Erythroblast (primary cell): ENCODE results near the gene NPR3.
A peak's percentile ranks its signal among the peaks of the same experiment; 100 is the strongest.
"Not testable (repeated sequence)": the region's sequence is repeated elsewhere in the genome, so short reads cannot be mapped to it uniquely, and the experiment has no call there.

Experiments used
- DNase-seq, 2 experiments: peaks; one replicate each; lab custom pipeline; 2025; lab: John Stamatoyannopoulos, UW
- GATA1 ChIP-seq: IDR thresholded peaks from 2 replicates; pipeline ENCODE4 v1.6.1; 2011; ENCODE audit warnings: low read depth, mild to moderate bottlenecking, control low read depth, low read length, moderate library complexity
- POLR2A ChIP-seq: IDR thresholded peaks from 2 replicates; pipeline ENCODE4 v1.6.1; 2011; ENCODE audit warnings: mild to moderate bottlenecking, low read length

Gene NPR3

GRCh38 chr5:32790411-32790951 lies 79.4 kb downstream of the NPR3 start:
- no peak for DNase-seq
- TF ChIP-seq POLR2A (no peak), GATA1 (no peak)

DNA sequence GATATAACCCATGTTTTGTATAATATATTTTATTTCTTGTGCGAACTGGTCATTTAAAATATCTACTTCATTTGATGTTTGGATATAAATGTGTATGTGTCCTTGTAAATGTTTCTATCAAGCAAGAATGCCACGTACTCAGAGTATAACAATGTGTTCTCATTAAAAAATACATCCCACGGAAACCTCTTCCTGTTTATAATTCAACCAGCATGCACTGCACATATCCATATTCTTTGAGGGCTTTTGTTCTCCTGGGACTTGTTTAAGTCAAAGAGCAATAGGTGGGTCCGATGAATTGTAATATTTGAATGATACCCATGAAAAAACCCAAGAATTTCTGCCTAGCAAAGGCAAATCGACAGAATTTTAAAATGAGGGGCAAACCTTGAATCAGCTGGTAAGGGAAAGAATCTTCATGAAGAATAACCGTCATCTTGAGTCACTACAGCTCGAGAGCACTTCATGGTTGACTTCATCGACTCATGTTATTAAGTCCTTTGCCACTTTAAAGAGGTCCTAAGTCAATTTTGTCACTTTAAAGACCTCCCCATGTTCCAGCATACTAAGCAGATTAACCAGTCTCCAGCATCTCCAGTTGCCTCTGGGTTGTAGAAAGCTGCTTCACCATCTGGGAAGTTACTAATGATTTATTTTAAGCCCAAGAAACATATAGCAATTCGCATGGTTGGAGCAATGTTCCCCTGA lies 80.6 kb downstream of the NPR3 start:
- no peak for DNase-seq
- no peak for TF ChIP-seq GATA1

- TF ChIP-seq POLR2A (no peak), GATA1 (no peak)
- DNase-seq = peak in 1 of 2 experiments; percentile 10
Observed at GRCh38 chr5:32794086-32794485, 83.0 kb downstream of the NPR3 start.

- no peak for DNase-seq
- no peak for TF ChIP-seq GATA1
- TF ChIP-seq POLR2A = no peak
Observed at GRCh38 chr5:32802764-32803163, 91.6 kb downstream of the NPR3 start.

DNA sequence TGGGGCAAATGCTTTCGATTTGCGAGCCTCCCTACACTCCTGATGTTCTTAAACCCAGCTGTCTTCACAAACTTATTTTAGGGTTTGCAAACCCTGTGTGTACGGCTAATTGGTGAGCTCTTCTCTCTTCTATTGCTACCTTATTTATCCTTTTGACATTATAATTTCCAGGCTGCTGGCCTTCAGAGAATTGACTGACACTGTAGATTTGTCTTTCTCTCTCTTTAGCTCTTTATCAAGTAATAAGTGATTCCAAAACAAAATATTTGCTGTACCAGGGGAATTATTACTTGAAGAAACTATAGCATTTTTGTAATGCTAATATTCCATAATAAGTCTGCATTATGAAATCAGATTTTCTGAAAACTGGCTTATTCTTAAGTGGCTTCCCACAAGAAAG lies 92.5 kb downstream of the NPR3 start:
- TF ChIP-seq POLR2A = no peak
- no peak for TF ChIP-seq GATA1
- no peak for DNase-seq

DNA sequence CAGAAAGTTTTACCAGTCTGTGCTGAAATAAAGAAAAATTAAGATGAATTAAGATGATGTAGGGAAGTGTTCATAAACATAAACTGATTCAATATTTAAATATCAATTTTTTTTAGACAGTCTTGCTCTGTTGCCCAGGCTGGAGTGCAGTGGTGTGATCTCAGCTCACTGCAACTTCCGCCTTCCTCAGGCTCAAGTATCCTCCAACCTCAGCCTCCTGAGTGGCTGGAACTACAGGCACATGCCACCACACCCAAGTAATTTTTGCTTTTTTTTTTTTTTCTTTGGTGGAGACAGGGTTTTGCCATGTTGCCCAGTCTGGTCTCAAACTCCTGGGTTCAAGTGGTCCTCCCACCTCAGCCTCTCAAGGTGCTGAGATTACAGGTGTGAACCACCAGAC lies 94.3 kb downstream of the NPR3 start:
- DNase-seq = not testable (repeated sequence)

- no peak for DNase-seq
- TF ChIP-seq GATA1 (no peak), POLR2A (no peak)
Observed at GRCh38 chr5:32805971-32806638, 95.0 kb downstream of the NPR3 start.

DNA sequence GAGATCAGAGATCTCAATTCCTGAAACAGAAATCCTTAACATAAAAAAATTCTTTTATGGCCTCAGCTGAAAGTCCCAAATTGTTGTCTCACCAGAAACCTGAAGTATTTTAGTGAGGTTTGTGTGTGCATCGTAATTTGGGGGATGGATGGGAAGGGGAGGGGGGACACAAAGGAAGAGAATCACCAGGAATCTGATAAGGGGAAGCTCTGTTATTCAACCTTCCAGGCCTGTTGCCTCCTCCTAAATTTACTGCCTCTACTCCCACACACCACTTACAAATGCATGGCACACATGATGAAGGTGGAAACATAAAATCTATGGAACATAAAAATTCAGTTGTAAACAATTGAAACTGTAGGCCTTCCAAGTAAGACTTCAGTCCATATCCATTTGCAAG lies 97.7 kb downstream of the NPR3 start:
- TF ChIP-seq GATA1 = no peak
- no peak for TF ChIP-seq POLR2A
- DNase-seq = no peak

DNA sequence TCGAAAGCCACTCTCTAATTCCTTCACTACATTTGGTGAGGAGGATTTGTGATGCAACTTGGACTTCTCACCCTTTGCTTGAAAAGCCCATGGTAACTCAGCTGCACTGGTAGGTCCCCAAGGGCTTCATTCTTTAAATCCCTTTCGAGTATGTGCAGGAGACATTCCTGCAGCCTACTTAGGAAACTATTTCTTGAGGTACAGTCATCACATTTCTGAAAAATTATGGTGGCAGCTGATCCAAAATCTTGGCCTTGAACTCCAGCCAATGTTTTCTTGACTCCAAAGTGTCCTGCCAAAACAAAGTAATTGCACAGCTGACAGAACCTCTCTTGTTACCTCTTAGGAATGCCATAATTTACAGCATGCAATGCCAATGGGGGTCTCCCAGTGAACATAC lies 99.7 kb downstream of the NPR3 start:
- TF ChIP-seq GATA1 (no peak), POLR2A (no peak)
- DNase-seq = no peak

DNA sequence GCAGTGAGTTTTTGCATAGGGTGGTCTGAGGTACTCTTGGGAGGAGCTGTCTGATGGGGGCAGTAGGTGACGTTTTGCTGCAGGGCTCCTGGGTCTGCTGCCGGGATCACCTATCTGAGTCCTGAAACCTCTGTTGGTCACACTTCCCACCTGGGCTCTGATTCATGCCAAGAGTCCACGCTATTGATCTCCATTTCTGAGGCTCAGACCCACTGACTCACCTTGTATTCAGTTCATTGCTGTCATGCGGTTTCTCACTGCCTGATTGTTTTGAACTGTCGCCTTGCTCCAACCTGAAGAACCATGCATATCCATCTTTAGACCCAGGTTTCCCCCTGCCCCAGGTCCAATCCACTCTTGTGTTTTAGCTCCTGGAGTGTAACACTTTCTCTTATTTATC lies 101.3 kb downstream of the NPR3 start:
- DNase-seq = no peak
- no peak for TF ChIP-seq GATA1
- TF ChIP-seq POLR2A = no peak

- no peak for DNase-seq
- TF ChIP-seq GATA1 (no peak), POLR2A (no peak)
Observed at GRCh38 chr5:32814141-32814540, 103.0 kb downstream of the NPR3 start.

- no peak for DNase-seq
- TF ChIP-seq POLR2A (no peak), GATA1 (no peak)
Observed at GRCh38 chr5:32814620-32815019, 103.5 kb downstream of the NPR3 start.

GRCh38 chr5:32827981-32828380 lies 116.9 kb downstream of the NPR3 start:
- no peak for DNase-seq
- TF ChIP-seq GATA1 (no peak), POLR2A (no peak)

DNA sequence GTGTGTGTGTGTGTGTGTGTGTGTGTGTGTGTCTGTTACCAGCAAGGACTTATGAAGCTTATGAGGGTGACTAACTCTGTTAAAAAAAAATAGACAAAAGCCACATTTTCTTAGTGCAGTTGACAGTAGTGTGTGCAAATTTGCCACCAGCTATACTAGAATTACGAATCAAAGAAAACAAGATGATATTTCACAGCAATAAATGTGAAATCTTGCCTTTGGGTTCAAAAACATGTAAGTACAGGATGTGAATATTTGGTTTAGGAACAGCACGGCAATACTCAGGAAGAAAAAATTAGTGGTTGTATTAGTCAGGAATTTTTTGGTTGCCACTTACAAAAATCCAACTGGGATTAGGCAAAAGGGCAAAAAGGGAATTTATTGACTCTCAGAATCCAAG lies 117.4 kb downstream of the NPR3 start:
- TF ChIP-seq GATA1 = no peak
- no peak for TF ChIP-seq POLR2A
- DNase-seq = no peak

DNA sequence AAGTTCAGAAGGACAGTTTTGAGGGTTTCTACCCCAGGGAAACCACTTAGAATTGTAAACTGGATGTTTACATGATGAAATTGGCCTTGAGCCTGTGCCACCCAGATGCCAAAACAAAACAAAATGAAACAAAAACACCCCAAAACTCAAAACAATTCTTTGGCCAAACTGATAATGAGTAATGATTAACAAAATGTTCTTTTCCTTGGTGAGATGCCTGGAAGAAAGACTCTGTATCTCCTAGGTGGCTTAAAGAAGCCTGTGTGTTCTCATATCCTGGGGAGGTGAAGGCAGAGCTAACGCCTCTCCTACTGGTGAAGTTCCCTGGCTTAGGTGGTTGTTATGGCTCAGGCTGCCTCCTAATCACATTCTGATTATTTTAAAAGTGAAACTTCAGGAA lies 120.5 kb downstream of the NPR3 start:
- no peak for TF ChIP-seq POLR2A
- no peak for TF ChIP-seq GATA1
- DNase-seq = no peak
